ENCODE data around the gene DHX8. TPM values are rescaled to one million over a fixed set of nuclear protein-coding genes. Genes with fewer than 3 reads are reported as not detected.

DHX8 gene
- total RNA-seq, 1 experiment from 2014 or later, result 41.8 TPM

DNA sequence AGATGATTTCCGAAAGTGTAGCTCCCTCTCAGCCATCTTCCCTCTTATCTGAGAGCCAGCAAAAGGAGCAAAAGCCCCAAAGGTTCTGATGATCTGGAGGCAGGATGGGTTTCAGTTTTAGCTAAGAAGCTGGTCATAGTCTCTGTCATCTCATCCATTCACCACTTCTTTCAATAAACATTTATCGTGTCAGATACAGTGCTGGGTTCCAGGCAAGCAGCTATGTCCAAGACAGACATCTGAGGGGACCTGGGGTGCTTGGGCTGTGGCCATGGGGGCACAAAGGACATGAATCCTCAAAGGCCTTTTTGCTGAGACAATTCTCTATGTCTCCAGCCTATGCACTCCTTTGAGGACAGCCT, 63.4 kb downstream of the DHX8 start:
- DNase-seq (ENCODE audit: low read depth), result no peak

DNA sequence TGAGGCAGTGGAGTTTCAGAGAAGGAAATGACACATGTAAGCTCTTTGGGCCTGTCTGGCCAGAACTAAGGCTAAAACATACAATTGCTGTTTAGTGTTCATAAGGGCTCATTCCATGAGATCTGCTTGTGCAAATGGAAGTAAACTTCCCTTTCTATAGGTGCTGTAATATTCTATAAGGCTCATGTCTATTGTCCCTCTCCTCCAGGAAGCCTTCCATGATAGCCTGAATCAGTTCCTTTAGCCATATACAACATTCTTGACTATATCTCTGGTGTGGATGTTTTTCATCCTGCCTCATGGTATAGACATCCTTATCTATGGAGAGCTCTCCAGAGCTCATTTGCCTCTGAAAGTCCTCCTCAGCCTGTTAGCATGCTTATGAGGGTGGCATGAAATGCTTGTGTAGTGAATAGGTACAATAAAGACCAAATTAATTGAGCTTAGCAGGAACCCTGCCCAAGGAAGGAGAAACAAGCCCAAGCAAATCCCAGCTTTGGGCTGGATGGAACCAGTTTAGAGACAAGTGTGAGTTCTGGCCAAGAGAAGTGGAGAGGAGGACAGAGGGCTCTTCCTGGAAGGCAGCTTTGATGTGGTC, 64.0 kb downstream of the DHX8 start:
- no peak for DNase-seq (ENCODE audit: low read depth)

DNA sequence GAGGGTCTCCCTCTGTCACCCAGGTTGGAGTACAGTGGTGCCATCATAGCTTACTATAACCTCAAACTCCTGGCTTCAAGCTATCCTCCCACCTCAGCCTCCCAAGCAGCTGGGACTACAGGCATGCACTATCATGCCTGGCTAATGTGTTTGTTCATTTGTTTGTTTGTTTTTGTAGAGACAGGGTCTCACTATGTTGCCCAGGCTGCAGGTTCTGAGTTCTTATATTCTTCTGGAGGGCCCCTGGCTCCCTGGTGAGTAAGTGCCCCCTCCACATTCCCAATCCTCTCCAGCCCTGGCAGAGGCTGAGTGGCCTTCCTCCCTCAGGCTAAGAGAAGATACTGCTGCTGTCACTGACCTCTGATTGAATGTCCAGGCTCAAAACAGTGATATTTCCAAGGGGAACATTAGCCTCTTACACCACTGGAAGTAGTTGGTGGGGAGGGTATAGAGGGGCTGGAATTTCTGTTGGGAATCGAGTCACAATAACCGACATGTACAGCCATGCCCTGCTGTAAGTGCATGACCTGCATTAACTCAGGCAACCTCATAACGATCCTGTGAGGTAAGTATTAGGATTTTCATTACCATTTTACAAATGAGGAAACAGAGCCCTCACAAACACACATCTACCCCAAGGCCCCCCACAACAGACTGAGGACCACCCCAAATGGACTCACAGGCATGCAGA, 65.1 kb downstream of the DHX8 start:
- DNase-seq (ENCODE audit: low read depth), result no peak

DNA sequence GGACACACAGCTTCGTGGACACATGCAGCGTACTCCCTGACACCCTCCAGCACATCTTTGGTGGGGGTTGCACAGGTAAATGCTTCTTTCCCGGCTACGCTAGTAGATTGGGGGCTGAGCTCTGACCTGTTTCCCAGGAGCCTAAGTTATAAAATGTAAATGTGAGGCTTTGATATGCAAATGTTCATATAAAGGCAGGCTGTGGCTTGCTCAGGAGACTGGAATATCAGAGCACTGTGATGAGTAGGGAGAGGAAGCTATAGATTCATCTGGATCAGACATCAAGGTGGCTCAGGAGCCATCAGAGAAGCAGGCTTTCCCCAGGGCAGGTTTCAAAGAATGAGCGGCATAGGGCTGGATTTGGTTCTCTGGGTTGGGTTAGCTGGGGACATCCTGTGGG, 65.7 kb downstream of the DHX8 start:
- no peak for DNase-seq (ENCODE audit: low read depth)

DNA sequence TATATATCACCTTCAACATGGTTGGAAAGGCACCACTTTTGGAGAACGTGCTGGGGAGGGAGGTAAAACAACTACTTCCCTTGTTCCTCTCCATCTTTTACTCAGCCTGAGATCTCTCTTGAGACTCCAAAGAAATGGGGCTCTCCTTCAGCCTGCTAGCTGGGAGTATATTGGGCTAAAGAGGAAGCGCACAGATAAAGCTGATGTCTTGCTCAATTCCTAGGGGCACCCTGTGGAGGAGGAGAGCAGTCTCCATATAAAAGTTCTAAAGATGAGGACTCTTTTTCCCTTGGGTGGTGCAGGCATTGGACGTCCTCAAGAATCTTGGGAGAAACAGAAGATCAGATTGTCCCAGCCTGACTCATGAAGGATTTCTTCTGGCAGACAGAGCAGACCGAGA, 67.0 kb downstream of the DHX8 start:
- DNase-seq (ENCODE audit: low read depth), result no peak

DNA sequence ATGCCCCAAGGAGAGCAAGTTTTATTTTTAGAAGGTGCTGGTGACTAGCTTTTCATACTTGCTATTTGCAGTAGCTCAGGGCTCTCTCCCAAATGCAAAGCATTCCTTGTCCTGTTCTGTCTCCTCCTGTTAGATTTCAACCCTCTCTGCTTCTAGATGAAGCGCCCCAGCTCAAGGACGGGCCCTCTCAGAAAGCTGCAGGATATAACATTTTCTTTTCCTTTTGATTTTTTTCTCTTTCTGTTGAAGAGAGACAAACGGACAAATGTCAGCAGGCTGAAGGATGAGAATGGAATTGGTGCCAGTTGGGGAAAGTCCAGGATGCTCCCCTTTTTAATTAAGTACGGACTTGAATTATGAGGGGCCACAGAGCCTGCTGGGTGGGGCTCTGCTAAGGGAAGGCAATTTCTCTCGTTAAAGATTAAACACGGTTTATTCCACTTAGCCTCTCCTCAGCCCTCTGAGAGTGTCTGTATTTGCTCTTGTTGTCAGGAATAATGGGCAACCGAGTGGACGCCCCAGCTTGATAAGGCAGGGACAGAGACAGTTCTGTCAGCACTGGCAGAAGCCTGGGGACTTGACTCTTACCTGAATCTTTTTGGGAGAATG, 68.6 kb downstream of the DHX8 start:
- DNase-seq (ENCODE audit: low read depth), result no peak

DNA sequence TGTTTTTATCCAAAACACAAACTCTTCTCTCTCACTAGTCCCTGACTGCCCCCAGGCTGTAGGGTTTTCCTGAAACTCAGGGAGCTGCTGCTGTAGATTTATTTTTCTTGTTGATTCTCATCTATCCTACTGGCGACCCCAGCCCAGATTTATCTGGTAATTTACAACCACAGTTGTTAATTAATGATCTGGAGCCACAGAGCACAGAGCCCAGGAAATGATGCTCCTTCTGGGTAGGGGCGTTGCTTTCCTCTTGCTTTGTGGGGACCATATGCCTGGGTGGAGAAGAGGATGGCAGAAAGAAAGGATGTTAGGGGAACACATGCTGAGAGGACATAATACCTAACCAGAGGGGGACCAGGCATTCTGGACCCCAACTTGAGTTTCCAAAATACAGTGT, 69.8 kb downstream of the DHX8 start:
- DNase-seq (ENCODE audit: low read depth), result no peak

DNA sequence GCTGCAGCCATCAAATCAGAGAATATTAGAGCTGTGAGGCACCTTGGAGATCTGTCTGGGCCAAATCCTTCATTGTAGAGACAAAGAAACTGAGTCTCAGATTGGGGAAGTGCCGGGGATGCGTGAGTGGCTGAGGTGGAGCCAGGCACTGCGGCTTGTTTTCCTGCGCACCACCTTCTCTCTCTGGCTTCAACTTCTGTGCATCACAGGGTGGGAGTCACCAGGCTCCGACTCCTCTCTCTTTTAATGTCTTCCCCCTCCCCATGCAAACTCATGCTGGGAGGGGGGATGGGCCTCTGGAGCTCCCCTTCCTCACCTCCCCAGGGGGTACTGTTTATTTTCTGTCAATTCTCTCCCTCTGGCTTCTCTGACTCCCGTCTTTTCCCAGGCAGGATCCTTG, 71.1 kb downstream of the DHX8 start:
- no peak for DNase-seq (ENCODE audit: low read depth)

DNA sequence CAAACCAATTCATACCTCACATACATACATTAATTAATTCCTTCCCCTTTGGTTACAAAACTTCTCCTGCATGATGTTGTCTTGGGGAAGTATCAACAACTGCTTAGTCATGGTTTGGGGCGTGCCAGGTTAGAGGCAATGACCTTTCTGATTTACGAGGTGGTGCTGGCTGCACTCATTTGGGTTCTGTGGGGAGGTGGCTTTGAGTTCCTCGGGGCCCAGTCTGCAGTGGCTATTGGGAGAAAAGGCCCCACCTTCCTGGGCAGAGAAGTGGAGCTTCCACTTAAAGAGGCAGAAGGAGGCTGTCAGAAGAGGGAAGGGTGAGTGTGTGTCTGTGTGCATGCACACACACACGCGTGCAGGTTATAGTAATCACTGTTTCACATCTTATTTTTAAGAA, 72.5 kb downstream of the DHX8 start:
- DNase-seq (ENCODE audit: low read depth), result peak; percentile 68

DNA sequence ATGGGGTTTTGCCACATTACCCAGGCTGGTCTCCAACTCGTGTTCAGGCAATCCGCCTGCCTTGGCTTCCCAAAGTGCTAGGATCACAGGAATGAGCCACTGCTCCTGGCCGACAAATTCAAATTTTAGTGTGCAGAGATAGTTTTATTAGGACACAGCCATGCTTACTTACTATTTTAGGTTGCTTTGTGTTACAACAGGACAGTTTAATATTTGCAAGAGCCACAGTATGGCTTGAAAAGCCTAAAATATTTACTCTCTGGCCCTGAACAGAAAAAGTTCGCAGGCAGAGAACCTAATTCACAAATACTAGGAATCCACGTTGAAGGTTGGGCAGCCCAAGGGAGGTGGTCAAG, 75.0 kb downstream of the DHX8 start:
- DNase-seq (ENCODE audit: low read depth), result no peak

DNA sequence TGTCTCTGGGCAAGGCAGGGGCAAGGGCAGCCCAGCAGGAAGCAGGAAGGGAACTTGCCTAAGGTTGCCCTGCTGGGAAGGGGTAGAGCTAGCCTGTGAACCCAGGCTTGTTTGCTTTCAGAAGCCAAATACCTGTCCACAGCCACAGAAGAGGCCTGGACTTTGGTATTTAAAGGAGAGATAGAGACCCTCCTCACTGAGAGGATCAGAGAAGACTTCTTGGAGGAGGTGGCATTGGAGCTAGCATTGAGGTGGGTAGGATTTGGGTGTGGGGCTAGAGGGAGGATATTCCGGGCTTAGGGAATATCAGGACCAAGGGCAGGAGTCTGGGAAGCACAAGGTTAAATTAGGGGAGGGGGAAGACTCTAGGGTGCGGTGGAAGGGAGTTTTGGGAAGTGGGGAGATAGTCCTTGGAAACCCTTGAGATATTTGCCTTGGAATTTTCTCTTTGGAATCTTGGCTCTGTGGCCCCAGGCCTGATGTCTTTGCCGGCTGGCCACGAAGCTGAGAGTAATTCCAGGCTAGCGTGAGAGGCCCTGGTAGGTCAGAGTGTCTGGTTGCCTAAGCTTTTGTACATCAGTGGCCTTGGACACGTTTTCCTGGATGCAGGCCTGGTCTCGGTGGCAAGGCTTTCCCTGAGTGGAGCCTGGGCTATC, 75.5 kb downstream of the DHX8 start:
- no peak for DNase-seq (ENCODE audit: low read depth)

DNA sequence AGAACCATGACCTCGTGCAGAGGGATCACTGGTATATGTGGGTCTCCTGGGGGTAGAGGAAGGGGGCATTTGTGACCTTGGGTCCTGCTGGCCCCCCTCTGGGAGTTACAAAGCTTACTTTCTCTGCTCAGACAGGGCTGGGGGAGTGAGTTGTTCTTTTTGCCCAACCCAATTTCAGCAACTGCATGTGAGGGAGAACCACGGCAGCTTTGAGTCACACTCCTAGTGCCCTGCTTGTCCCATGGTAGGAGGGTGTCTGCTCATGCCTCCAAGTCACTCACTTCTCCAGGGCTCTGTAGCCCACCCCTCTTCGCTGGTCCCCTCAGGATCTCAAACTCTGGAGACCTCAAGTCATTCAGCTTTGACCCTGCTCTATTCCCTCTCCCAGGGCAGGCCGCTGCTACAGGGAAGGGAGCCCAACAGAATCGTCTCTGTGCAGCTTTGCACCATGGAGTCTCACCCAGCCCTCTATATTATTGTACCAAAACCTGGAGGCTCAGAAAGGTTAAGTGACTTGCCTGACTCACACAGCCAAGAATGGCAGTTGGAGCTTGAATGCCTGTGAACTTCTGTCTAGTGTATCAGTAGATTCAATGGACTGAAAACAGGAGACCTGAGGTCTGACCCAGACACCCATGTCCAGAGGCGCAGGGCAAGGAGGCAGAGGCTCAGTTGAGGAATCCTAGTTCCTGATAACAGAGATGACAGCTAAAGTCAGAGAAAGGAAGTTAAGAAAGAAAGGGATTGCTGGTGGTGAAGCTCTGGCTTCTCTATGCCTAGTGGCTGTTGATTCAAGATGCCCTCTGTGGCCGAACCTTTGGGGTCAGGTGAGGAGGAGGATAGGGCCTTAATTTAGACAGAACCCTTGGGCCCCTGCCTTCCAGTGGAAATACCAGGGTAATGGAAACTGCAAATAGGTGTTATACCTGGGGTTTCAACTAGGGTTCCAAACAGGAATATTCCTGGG, 77.0 kb downstream of the DHX8 start:
- no peak for DNase-seq (ENCODE audit: low read depth)

DNA sequence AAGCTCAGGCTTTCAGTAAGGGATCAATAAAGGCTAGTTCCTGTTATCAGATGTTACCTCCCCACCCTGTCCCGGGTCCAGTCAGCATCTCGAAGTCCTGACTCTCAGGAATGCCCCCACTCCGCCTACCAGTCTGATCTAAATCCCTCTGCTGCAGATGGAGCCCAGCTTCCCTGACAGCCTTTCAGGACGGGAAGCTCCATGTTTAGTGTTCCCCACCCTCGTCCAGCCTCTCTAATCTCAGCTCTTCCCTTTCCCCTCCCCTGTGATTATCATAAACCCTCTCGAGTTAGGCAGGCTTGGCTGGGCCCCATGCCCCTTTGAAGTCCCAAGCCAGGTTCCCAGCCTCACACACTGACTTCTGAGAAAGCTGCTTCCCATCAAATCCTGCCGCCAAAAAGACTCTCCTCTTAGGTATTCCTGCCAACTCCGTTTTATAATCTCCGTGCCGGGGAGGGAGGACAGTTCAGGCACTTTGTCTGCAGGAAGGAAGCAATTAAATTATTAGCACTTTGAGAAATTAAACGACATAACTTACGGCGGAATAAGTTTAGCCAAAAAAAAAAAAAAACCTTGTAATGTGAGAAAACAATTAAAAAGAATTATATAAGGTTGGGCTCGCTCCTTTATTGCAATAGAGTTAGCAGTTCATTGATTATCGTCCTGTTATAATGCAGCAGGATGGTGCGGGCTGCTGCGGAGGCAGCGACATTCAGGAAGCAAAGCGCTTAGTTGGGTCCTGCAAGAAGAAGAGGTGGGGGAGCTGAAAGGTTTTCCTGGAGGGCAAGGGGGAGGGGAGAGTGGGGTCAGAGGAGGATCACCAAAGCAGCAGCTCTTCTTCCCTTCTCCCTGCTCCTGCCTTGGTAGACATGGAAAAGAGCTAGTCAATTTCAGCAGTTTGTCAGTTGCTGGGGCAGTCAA, 79.2 kb downstream of the DHX8 start:
- DNase-seq (ENCODE audit: low read depth), result no peak

DNA sequence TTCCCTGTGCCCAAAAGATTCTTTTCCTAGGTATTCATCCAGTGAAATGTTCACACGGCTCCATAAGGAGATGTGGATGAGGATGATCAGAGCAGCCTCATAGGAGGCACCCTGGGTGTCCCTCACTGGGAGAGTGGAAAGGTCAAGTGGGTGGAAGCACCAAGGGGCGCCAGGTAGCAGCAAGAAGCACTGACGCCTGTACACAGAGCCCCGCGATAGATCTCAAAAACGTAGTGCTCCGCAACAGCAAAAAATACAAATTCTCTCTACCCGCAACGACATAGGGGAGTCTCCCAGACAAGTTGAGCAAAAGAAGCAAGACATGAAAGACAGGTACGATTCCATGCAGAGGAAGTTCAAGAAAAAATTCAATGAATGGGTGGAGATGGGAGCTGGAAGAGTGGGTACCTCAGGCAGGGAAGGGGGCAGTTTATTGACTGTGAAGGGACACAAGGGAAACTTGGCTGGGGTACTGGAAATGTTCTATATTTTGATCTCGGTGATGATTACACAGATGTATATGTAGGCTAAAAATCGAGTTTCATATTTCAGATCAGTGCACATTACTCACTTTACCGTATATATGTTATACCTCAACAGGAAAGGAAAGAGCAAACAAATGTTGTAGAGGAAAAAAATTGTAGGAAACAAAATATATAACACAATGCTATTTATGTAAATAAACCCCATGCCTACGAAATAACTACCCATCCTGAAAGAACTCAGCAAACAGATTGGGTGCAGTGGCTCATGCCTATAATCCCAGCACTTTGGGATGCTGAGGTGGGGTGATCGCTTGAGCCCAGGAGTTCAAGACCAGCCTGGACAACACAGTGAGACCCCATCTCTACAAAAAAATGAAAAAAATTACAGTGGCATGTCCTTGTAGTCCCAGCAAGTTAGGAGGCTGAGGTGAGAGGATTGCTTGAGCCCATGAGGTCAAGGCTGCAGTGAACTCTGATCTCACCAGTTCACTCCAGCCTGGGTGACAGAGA, 80.1 kb downstream of the DHX8 start:
- DNase-seq (ENCODE audit: low read depth), result no peak

DNA sequence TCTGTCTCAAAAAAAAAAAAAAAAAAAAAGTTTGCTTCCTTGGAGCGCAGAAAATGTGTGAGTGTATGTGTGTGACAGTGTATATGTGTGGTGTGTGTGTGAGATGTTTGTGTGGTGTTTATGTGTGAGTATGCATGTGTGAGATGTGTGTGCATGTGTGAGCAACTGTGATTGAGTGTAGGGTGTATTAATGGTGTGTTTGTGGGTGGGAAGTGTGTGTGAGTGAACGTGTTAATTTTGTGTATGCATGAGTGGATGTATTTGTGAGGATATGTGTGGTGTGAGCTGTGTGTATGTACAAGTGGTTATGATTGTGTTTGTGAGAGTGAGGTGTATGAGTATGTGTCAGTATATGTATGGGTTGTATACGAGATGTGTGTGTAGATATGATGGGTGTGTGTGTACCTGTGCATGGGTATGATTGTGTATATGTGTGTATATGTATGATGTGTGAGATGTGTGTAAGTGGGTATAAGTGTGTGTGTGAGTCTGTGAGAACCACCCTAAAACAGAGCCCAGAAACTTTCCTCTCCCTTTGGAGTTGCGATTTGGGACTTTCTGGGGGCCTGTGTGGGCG, 84.8 kb downstream of the DHX8 start:
- DNase-seq (ENCODE audit: low read depth), result no peak

DNA sequence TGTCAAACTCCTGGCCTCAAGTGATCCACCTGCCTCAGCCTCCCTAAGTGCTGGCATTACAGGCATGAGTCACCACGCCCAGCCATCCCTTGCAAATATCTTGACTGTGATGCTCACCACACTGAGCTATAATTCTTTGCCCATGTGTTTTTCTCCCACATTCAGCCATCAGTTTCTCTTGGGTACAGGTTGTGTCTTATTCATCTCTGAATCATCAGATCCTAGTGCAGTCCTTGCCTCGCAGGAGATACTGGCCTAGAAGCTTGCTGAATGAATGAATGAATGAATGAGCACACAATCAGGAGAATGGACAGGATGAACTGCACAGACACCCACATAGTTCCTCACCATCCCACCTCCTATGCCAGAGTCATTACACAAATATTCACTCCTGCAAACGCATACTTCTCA, 86.7 kb downstream of the DHX8 start:
- DNase-seq (ENCODE audit: low read depth), result peak; percentile 84

DNA sequence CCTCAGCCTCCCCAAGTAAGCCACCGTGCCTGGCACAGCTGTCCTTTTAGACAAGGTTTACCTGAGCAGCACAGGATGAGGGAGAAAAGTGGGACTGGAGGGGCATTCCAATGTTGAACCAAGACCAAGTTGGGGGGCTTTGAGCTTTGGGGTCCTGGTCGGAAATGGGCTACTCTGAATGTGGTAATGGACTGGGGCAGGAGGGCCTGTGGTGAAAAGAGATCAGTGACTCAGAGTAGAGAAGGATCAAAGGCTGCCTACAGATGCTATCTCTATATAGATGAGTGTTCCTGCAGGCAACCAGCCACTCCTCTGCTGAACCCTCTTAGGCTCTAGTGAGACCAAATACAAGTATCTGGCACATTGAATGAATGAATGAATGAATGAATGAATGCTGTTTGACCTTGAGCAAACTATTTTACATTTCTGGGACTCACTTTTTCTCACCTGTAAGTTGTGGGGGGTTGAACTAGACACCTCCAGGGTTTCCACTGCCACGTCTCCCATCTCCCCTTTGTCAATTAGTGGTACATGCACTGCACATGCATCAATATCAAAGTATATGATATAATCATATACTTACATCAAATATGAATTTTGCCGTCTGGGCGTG, 88.7 kb downstream of the DHX8 start:
- no peak for DNase-seq (ENCODE audit: low read depth)

DNA sequence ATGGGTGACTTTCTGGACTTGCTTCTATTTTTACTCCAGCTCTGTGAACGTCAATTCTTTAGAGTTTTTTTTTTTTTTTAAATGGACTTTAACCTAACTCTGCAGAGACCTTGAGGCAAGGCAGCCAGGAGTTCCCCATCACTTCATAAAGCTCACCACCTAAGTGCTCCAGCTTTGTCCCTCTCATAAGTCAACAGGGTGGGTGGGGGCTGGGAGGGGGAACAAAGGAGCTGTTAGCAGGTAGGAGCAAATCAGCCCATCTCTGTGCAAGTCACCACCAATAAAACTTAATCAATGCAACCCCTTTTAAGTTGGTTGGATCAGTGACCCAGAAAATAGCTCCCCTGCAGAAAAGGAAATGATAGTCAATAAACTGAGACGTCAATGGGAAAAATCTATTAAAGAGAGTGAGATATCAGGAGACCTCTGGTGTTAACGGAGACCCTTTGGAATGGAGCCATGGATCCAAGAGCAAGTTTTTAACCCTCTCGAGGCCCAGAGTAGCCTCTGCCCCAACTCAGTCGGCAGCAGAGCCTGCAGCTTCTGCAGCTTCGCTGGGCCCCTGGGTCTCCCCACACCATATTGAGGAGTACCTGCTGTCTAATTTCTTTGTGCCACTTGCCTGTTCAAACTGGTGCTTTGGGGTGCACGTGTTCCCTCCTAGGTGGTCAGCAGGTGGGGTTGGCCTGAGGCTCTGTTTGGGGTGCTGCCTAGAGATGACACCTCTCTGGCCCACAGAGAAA, 90.0 kb downstream of the DHX8 start:
- no peak for DNase-seq (ENCODE audit: low read depth)
